Measurements from ENCODE around the gene CHKB. TPM values are rescaled to one million over a fixed set of nuclear protein-coding genes. Genes with fewer than 3 reads are reported as not detected.

The CHKB gene
- total and polyA plus RNA-seq, 2 of the 4 experiments (the other 2 are of a cell fraction): 8.1 to 36.9 TPM

- no peak overlapping the region for H3K14ac ChIP-seq (replicated peaks; ENCODE audit: low read depth, low read length)
- in situ Hi-C loops (cut with MboI; ENCODE audit: low sequenced_read_pairs) (no loop called here), dilution Hi-C loops (cut with HindIII; ENCODE audit: low sequenced_read_pairs, unreplicated experiment) (no loop called here), intact Hi-C loops (cut with micrococcal nuclease) (no loop called here)
- H3K4me1 ChIP-seq (ENCODE audit: control insufficient read depth, insufficient read depth, low read length): no peaks in the 10 kb centered on the region
- CTCF ChIA-PET: no interaction called here
- H3K56ac ChIP-seq (ENCODE audit: extremely low read depth, insufficient read depth, low read length): no peak overlapping the region
- ATAC-seq (ENCODE audit: low read depth) (no peak), DNase-seq (no peak)
- H3K18ac ChIP-seq (ENCODE audit: low read depth, low read length): no peak overlapping the region
- H3K9me3 ChIP-seq (ENCODE audit: control insufficient read depth, insufficient read depth, low read length): no peaks in the 10 kb centered on the region
- H3K36me3 ChIP-seq (ENCODE audit: control insufficient read depth, insufficient read depth, low read length): no peaks in the 10 kb centered on the region; the same call in 1 of the 2 replicates
- no peak overlapping the region for H4K8ac ChIP-seq (ENCODE audit: low read depth in 2 of 2, low read length in 2 of 2)
- no peak overlapping the region for H2BK15ac ChIP-seq (ENCODE audit: low read depth, low read length)
- no peak overlapping the region for H4K5ac ChIP-seq (ENCODE audit: low read depth, low read length)
- H2AK5ac ChIP-seq (ENCODE audit: low read depth, low read length): no peak overlapping the region
- no peak overlapping the region for H3K4me2 ChIP-seq (ENCODE audit: low read depth, low read length)
- no peak overlapping the region for H3K27ac ChIP-seq (ENCODE audit: insufficient read depth, low read length)
- no TSS peak for BruUV-seq (replicated peaks)
- H3K23ac ChIP-seq (ENCODE audit: low read depth, low read length): no peak overlapping the region
- TF ChIP-seq RCOR1 (IDR thresholded peaks at IDR 0.05; ENCODE audit: insufficient replicate concordance, low read length) (no peak), BHLHE40 (IDR thresholded peaks at IDR 0.05; ENCODE audit: low read depth, low read length) (no peak), CEBPB (IDR thresholded peaks at IDR 0.05; ENCODE audit: low read depth, low read length) (no peak), FOS (IDR thresholded peaks at IDR 0.05; ENCODE audit: low read depth, low read length) (no peak), ELK1 (IDR thresholded peaks at IDR 0.05; ENCODE audit: borderline replicate concordance, low read depth, low read length) (no peak), CTCF (conservative IDR thresholded peaks at IDR 0.05; ENCODE audit: low read depth, low read length) (no peak), NFE2L2 (IDR thresholded peaks at IDR 0.05; ENCODE audit: low read depth, low read length) (no peak), CHD1 (IDR thresholded peaks at IDR 0.05; ENCODE audit: low read depth, low read length) (no peak), MAFK (IDR thresholded peaks at IDR 0.05; ENCODE audit: low read depth, low read length) (no peak), RAD21 (IDR thresholded peaks at IDR 0.05; ENCODE audit: low read length) (no peak), SMC3 (IDR thresholded peaks at IDR 0.05; ENCODE audit: low read depth, low read length) (no peak), MAZ (IDR thresholded peaks at IDR 0.05; ENCODE audit: borderline replicate concordance, low read depth, low read length) (no peak), USF2 (IDR thresholded peaks at IDR 0.05; ENCODE audit: low read depth, low read length) (no peak), POLR2A (IDR thresholded peaks at IDR 0.05; ENCODE audit: low read depth, low read length) (no peak), RFX5 (IDR thresholded peaks at IDR 0.05; ENCODE audit: low read depth, low read length) (no peak), MXI1 (IDR thresholded peaks at IDR 0.05; ENCODE audit: borderline replicate concordance, low read depth, low read length) (no peak)
- no peak overlapping the region for H4K91ac ChIP-seq (ENCODE audit: insufficient read depth, low read depth, low read length)
- H2AFZ ChIP-seq (replicated peaks; ENCODE audit: low read length, poor library complexity): no peak overlapping the region
- no peak overlapping the region for H3K4me3 ChIP-seq (ENCODE audit: insufficient read depth, low read depth, low read length)
- no peak overlapping the region for H2BK20ac ChIP-seq (ENCODE audit: low read depth, low read length)
- no peak overlapping the region for H2BK5ac ChIP-seq (ENCODE audit: low read depth, low read length, poor library complexity, severe bottlenecking)
- no peak overlapping the region for H2AK9ac ChIP-seq (replicated peaks; ENCODE audit: low read depth, low read length, poor library complexity)
- H3K9ac ChIP-seq (ENCODE audit: low read depth, low read length): no peak overlapping the region
- POLR2A ChIA-PET (ENCODE audit: unreplicated experiment): no interaction called here
- no peak overlapping the region for H2BK120ac ChIP-seq (ENCODE audit: low read depth, low read length)
- H3K27me3 ChIP-seq (ENCODE audit: control insufficient read depth, insufficient read depth, low read length): 0 out of 2 replicates have a peak, but pooled peaks cover 3% of the 10 kb centered on the region
- no peak overlapping the region for H3K4ac ChIP-seq (ENCODE audit: low read depth, low read length)
- no peaks in the 10 kb centered on the region for H4K20me1 ChIP-seq (ENCODE audit: insufficient read depth, low read length)
- H3K9me1 ChIP-seq (ENCODE audit: insufficient read depth, low read length): no peaks in the 10 kb centered on the region
- WGBS, 2 experiments (ENCODE audit: extremely low coverage in 2 of 2, insufficient read length in 1 of 2): 87% methylated on average over 9 of the region's 12 CpGs; no CpG with 5 or more reads in 1 of the 2 experiments
- H3K79me1 ChIP-seq (ENCODE audit: low read depth in 1 of 2, low read length in 2 of 2): no peaks in the 10 kb centered on the region
These were observed 11.8 kb downstream of the CHKB start for GRCh38 chr22:50570861-50571260.
